Stimulated activated effector memory CD8-positive, alpha-beta T cell treated with anti-CD3 and anti-CD28 coated beads, Interleukin-12 subunit alpha, Interleukin-12 subunit beta, amount 100 ng/mL, for 72 hours (primary cell): ENCODE data around the gene RASGRP1.
"Not testable (repeated sequence)": the region's sequence is repeated elsewhere in the genome, so short reads cannot be mapped to it uniquely, and the experiment has no call there.

Experiments used
- ATAC-seq: fragments of 150-1000 bp; cut with Tn5 transposase; 2 replicates; pipeline ENCODE4 v1.10.0; 2021
- DNase-seq, 2 donors: peaks; one replicate each; pipeline ENCODE4 v3.0.0; 2021 to 2022; ENCODE audit warnings: low spot score in 2 of 2
- H3K27ac Mint-ChIP-seq: one replicate; pipeline ENCODE4 v1.8.0; 2022; ENCODE audit warnings: mild to moderate bottlenecking, mixed read lengths
- H3K36me3 Mint-ChIP-seq: one replicate; pipeline ENCODE4 v1.8.0; 2022; ENCODE audit warnings: mild to moderate bottlenecking, mixed read lengths
- H3K4me1 Mint-ChIP-seq: one replicate; pipeline ENCODE4 v1.8.0; 2022; ENCODE audit warnings: mixed read lengths
- H3K4me3 Mint-ChIP-seq: one replicate; pipeline ENCODE4 v1.8.0; 2022; ENCODE audit warnings: mild to moderate bottlenecking, mixed read lengths
- H3K9me3 Mint-ChIP-seq: one replicate; pipeline ENCODE4 v1.8.0; 2022; ENCODE audit warnings: mixed read lengths

The RASGRP1 gene

GRCh38 chr15:38589502-38589901 is 24.9 kb upstream of the RASGRP1 start:
- no peaks in the 10 kb centered on the region for H3K9me3 Mint-ChIP-seq
- H3K4me1 Mint-ChIP-seq, result peaks cover 21% of the 10 kb centered on the region
- ATAC-seq (peak; percentile 83), DNase-seq (no peak)
- H3K27ac Mint-ChIP-seq, result peak overlapping the region; percentile 15
- no peak overlapping the region for H3K4me3 Mint-ChIP-seq
- no peaks in the 10 kb centered on the region for H3K36me3 Mint-ChIP-seq

DNA sequence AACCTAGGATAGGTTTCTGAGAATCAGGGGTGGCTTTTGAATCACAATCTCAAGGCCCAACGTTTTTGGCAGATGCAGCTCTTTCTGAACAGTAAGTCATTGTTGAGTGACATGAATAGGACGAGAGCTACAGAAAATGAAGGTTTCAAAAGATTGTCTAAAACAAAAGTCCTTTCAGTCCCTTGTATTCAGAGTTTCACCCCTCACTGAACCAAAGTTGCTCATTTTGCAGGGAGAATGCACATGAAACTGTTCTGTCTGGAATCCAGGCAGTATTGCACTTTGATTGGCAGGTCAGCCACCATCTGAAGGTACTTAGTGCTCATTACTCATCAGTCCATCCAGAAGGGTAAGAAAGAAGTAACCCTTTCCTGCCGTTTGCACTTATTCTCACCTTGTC is 24.1 kb upstream of the RASGRP1 start:
- H3K4me3 Mint-ChIP-seq, result no peak overlapping the region
- peaks cover 22% of the 10 kb centered on the region for H3K4me1 Mint-ChIP-seq
- no peak overlapping the region for H3K27ac Mint-ChIP-seq
- H3K9me3 Mint-ChIP-seq, result peaks cover 1% of the 10 kb centered on the region
- no peaks in the 10 kb centered on the region for H3K36me3 Mint-ChIP-seq
- DNase-seq, result no peak
- no peak for ATAC-seq

DNA sequence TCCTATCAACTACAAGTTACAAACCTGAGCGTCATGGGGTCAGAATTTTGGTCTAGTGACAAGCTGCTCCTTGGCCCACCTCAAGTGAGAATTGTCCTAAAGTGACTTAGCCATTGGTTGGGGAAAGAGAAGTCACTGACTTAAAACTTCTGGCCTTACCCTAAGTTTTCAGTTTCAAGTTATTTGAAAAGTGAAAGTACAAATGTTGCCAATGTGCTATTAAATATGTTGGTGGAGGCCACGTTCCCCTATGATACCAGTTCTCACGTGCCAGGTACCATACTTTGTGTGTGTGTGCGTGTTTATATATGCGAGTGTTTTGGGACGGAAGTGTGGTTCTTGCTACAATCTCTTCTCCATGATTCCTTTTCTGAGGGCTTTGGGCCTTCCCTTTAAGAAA is 22.6 kb upstream of the RASGRP1 start:
- no peak for DNase-seq
- Mint-ChIP-seq H3K9me3 (peaks cover 4% of the 10 kb centered on the region), H3K4me3 (no peak overlapping the region), H3K36me3 (no peaks in the 10 kb centered on the region), H3K4me1 (peaks cover 26% of the 10 kb centered on the region), H3K27ac (no peak overlapping the region)
- no peak for ATAC-seq

GRCh38 chr15:38586005-38586404 is 21.4 kb upstream of the RASGRP1 start:
- not testable (repeated sequence) for H3K4me3 Mint-ChIP-seq, H3K9me3 Mint-ChIP-seq, H3K36me3 Mint-ChIP-seq, DNase-seq, ATAC-seq, H3K27ac Mint-ChIP-seq
- H3K4me1 Mint-ChIP-seq, result peaks cover 26% of the 10 kb centered on the region

- Mint-ChIP-seq H3K4me3 (no peak overlapping the region), H3K27ac (no peak overlapping the region), H3K36me3 (no peaks in the 10 kb centered on the region), H3K9me3 (peaks cover 4% of the 10 kb centered on the region), H3K4me1 (peaks cover 34% of the 10 kb centered on the region)
- no peak for ATAC-seq
- no peak for DNase-seq
Measured at GRCh38 chr15:38578626-38579025, 14.0 kb upstream of the RASGRP1 start.

GRCh38 chr15:38577424-38577987 is 12.9 kb upstream of the RASGRP1 start:
- no peak for ATAC-seq
- H3K4me1 Mint-ChIP-seq, result peaks cover 31% of the 10 kb centered on the region
- H3K27ac Mint-ChIP-seq, result peak overlapping the region; percentile 67
- H3K9me3 Mint-ChIP-seq, result peaks cover 2% of the 10 kb centered on the region
- H3K36me3 Mint-ChIP-seq, result no peaks in the 10 kb centered on the region
- DNase-seq, result no peak
- peak overlapping the region; percentile 32 for H3K4me3 Mint-ChIP-seq

DNA sequence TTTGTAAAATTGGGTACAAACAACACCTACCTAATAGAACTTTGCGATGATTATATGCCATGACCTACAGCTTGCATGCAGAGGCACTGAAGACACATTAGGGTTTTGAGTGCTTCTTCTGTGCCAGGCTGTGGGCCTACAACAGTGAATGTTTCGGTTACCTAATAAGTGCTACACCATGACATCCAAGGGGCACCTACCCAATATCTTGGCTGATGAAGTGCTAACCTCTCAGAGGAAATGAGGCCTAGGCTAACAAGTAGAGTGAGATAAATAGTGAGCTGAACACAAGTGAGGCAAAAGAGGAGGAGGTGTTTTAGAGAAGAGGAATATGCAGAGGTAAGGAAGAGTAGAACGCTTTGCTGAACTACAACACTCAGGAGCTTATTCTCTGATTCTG is 12.2 kb upstream of the RASGRP1 start:
- ATAC-seq (peak; percentile 68), DNase-seq (no peak)
- Mint-ChIP-seq H3K9me3 (peaks cover under 1% of the 10 kb centered on the region), H3K4me1 (peaks cover 31% of the 10 kb centered on the region), H3K27ac (peak overlapping the region; percentile 67), H3K36me3 (no peaks in the 10 kb centered on the region), H3K4me3 (peak overlapping the region; percentile 32)

GRCh38 chr15:38576261-38576660 is 11.6 kb upstream of the RASGRP1 start:
- H3K36me3 Mint-ChIP-seq, result no peaks in the 10 kb centered on the region
- no peaks in the 10 kb centered on the region for H3K9me3 Mint-ChIP-seq
- H3K27ac Mint-ChIP-seq, result peak overlapping the region; percentile 67
- ATAC-seq (no peak), DNase-seq (no peak)
- H3K4me1 Mint-ChIP-seq, result peaks cover 31% of the 10 kb centered on the region
- H3K4me3 Mint-ChIP-seq, result no peak overlapping the region

- Mint-ChIP-seq H3K4me1 (peaks cover 45% of the 10 kb centered on the region), H3K36me3 (peaks cover 50% of the 10 kb centered on the region), H3K4me3 (peak overlapping the region; percentile 92), H3K27ac (peak overlapping the region; percentile 97), H3K9me3 (no peaks in the 10 kb centered on the region)
- no peak for ATAC-seq
- DNase-seq, result no peak
Measured at GRCh38 chr15:38565287-38565670, 665 bp upstream of the RASGRP1 start.

GRCh38 chr15:38563723-38564519 is 693 bp downstream of the RASGRP1 start:
- H3K9me3 Mint-ChIP-seq, result no peaks in the 10 kb centered on the region
- peak; percentile 94 to 97 for DNase-seq
- H3K4me3 Mint-ChIP-seq, result peak overlapping the region; percentile 92
- peaks cover 58% of the 10 kb centered on the region for H3K4me1 Mint-ChIP-seq
- peak; percentile 81 for ATAC-seq
- H3K27ac Mint-ChIP-seq, result peak overlapping the region; percentile 97
- peaks cover 64% of the 10 kb centered on the region for H3K36me3 Mint-ChIP-seq

- Mint-ChIP-seq H3K27ac (peak overlapping the region; percentile 97), H3K36me3 (peaks cover 80% of the 10 kb centered on the region), H3K9me3 (no peaks in the 10 kb centered on the region), H3K4me3 (peak overlapping the region; percentile 92), H3K4me1 (peaks cover 75% of the 10 kb centered on the region)
- no peak for ATAC-seq
- DNase-seq, result no peak
Measured at GRCh38 chr15:38562278-38562677, 2.3 kb downstream of the RASGRP1 start.

GRCh38 chr15:38560456-38560926 is 4.1 kb downstream of the RASGRP1 start:
- H3K36me3 Mint-ChIP-seq, result peaks cover 98% of the 10 kb centered on the region
- ATAC-seq (peak; percentile 40), DNase-seq (peak in 1 of 2 donors; percentile 68)
- no peaks in the 10 kb centered on the region for H3K9me3 Mint-ChIP-seq
- peak overlapping the region; percentile 92 for H3K4me3 Mint-ChIP-seq
- peaks cover 81% of the 10 kb centered on the region for H3K4me1 Mint-ChIP-seq
- peak overlapping the region; percentile 97 for H3K27ac Mint-ChIP-seq

DNA sequence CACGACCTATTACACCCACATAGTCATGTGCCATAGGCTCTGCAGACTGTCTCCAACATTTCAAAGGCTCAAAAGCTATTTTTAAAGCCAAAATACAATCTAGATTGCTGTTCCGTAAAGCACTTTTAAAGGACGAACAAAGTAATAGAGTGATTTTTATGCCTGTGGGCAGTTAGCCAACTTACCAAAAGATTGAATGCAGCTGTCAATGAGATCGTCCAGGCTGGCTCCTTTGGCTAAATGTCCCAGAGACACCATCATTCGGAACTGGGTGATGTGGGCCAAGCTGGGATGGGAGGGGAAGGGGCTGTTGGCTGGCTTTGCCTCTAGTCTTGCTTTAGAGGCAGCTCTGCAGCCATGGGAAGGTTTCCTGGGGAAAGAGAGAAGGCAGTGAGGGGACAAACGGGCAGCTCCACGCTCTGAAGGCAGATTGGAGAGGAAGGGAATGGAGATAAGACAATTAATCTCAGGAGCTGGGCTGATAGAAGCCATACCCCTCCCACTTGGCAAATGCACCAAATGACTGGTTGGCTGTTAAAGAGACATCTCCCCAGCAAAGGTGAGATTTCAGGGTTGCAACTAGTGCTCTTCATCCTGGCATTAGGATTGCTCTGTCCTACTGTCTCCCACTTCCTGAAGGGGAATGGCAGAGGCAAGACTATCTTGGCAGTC is 4.8 kb downstream of the RASGRP1 start:
- ATAC-seq (no peak), DNase-seq (no peak)
- Mint-ChIP-seq H3K4me3 (peak overlapping the region; percentile 92), H3K36me3 (peaks cover 98% of the 10 kb centered on the region), H3K27ac (peak overlapping the region; percentile 97), H3K4me1 (peaks cover 81% of the 10 kb centered on the region), H3K9me3 (no peaks in the 10 kb centered on the region)

GRCh38 chr15:38559131-38559530 is 5.5 kb downstream of the RASGRP1 start:
- Mint-ChIP-seq H3K4me1 (peaks cover 86% of the 10 kb centered on the region), H3K4me3 (peak overlapping the region; percentile 92), H3K9me3 (no peaks in the 10 kb centered on the region), H3K27ac (peak overlapping the region; percentile 97), H3K36me3 (peaks cover 100% of the 10 kb centered on the region)
- DNase-seq (no peak), ATAC-seq (no peak)

DNA sequence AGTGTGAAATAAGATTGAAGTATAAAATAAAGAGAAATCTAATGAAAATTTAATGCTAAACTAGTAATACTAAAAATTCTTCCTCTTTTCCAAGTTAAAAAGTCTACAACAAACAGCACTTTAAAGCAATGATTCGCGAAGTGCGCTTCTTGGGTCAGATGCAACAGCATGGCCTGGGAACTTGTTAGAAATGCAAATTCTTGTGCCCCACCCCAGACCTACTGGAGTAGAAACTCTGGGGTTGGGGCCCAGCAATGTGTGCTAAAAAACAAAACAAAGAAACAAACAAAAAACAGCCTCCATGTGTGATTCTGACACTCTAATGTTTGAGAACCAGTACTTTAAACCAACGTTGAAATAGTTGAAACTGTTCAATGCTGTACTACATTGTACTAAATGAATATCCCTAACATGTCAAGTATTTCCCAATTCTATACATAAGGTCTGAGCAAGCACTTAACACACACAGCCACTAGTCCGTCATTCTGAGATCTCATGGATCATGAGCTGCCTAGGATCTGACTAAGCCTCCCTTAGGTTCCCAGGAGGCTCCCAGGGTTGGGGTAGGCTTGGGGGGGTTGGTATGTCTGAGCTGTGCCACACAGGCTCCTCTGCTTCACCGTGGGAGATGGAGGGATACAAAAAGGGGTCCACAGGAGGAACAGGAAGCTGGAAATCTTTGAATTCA is 6.1 kb downstream of the RASGRP1 start:
- DNase-seq (no peak), ATAC-seq (no peak)
- H3K27ac Mint-ChIP-seq, result peak overlapping the region; percentile 97
- peak overlapping the region; percentile 92 for H3K4me3 Mint-ChIP-seq
- H3K36me3 Mint-ChIP-seq, result peaks cover 100% of the 10 kb centered on the region
- peaks cover 93% of the 10 kb centered on the region for H3K4me1 Mint-ChIP-seq
- no peaks in the 10 kb centered on the region for H3K9me3 Mint-ChIP-seq
